NK-92 (cell line): ENCODE results near the gene RBFOX2.

Source experiments
- DNase-seq: peaks from one replicate; lab custom pipeline; 2025; ENCODE audit not compliant: unreplicated experiment; lab: John Stamatoyannopoulos, UW

RBFOX2 gene

DNA sequence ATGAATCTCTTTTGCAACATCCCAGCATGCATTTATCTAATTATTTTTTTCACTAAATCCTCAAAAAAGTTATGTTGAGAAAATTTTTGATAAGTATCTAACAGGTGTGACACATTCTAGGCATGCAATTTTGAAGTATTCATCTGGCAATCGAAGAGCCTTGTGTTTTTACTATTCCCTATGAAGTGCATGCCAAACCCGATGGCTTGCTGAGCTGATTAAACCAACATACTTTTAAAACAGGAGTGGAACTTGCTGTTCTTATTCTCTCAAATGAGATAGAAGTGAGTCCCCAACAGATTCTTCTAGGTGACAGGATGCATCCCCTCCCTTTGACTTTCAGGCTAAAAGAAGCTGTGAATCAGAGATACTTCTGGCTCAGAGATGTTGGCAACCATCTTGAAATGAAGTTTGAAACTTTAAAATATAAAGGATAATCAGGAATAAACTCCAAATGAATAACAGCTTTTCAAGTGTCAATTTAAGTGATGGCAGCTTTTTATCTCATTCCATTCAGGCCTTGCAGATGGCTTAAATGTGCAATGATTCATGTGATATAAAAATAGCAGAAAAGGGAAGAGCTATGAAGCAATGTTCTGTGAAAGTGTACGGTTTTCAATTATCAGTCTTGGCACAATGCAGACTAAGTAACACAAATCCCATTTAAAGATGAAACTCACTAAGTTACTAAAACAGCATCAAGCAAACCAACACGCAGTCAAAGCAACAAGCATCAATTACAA lies 243.3 kb downstream of the RBFOX2 start:
- no peak for DNase-seq

- no peak for DNase-seq
Measured at GRCh38 chr22:35784633-35785032, 244.0 kb downstream of the RBFOX2 start.

- no peak for DNase-seq
Measured at GRCh38 chr22:35783943-35784614, 244.5 kb downstream of the RBFOX2 start.

- no peak for DNase-seq
Measured at GRCh38 chr22:35782504-35782903, 246.1 kb downstream of the RBFOX2 start.

- DNase-seq, result no peak
Measured at GRCh38 chr22:35781898-35782297, 246.7 kb downstream of the RBFOX2 start.

DNA sequence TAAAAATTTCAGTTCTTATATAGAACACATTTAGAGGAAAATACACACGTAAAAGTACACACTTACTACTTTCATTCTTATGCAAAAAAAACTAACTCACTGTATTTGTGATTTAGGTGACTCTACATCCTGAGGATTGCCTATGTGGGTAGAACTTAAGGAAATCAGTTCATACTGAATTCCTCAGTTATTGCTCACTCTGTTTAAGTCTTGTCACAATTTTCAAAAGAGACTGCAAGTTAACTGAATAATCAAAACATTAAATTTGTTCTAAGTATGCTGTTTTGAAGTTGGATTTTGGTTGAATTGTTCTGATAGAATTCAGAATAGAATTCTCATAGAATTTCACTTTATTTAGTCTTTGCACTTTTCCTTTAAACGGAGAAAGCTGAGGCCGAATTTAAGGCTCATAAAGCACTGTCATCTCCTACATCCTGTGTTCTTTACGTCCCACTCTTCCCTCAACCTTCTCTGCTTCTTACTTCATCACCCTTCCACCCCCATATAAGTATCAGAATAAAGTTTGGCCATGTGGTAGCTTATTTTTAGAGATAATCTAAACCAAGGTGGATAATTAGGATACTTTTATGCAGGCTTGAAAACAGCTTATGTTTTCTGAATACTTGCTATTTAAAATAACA lies 251.2 kb downstream of the RBFOX2 start:
- DNase-seq, result no peak

- DNase-seq, result no peak
Measured at GRCh38 chr22:35775339-35775738, 253.3 kb downstream of the RBFOX2 start.

- no peak for DNase-seq
Measured at GRCh38 chr22:35769974-35770373, 258.6 kb downstream of the RBFOX2 start.

- DNase-seq, result no peak
Measured at GRCh38 chr22:35766654-35767580, 261.7 kb downstream of the RBFOX2 start.

- no peak for DNase-seq
Measured at GRCh38 chr22:35761037-35761436, 267.6 kb downstream of the RBFOX2 start.

DNA sequence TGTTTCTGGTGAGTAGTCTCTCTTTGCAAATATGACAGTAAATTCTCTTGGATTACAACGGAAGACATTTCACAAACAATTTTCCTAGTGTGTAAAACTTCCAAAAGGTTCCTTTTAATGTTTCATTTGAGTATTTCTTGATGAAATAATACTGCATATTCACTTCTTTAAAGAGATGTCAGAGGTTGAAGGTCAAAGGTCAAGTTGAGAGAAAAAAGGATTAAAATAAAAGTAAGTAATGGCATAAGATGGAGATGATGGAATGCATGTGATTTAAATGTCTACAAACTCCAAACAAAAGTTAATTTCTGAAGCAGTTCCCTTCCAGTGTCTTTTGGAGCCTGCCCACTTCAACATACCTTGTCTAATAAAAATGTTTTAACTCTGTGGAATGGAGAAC lies 270.2 kb downstream of the RBFOX2 start:
- no peak for DNase-seq

GRCh38 chr22:35756722-35757121 lies 271.9 kb downstream of the RBFOX2 start:
- DNase-seq, result no peak

- no peak for DNase-seq
Measured at GRCh38 chr22:35754761-35755160, 273.9 kb downstream of the RBFOX2 start.

- no peak for DNase-seq
Measured at GRCh38 chr22:35752863-35753189, 275.8 kb downstream of the RBFOX2 start.

GRCh38 chr22:35752006-35752862 lies 276.4 kb downstream of the RBFOX2 start:
- no peak for DNase-seq

- DNase-seq, result no peak
Measured at GRCh38 chr22:35749808-35750207, 278.8 kb downstream of the RBFOX2 start.

DNA sequence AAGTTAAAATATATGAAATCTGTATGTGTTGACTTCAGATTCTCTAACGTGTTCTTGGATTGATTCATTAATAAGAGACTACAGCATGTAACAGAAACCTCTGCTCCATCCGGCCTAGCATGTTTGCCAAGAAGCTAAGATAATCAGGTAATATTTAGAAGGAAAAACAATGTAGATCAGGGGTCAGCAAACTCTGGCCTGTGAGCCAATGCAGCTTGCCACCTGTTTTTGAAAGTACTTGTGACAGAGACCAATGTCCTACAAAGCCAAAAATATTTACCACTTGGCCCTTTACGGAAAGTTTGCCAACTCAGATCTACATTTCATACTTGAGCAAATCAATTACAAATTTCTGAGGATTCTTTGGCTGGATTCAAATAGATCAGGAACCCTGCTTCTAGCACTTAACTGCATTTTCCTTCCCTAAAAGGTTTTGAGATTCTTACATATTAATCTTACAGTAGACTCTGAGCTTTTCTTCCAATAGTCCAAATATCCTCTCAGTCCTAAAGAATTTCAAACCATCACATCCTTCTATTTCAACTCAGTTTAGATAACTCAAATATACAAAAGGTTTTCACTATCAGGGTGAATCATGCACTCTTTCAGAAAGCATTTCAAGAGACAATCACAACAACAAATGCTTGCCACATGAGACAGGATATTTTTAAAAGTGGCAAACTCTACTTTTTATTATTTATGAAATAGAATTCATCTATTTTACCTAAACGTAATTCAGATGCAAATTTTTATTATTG lies 281.5 kb downstream of the RBFOX2 start:
- DNase-seq, result no peak

GRCh38 chr22:35746248-35746647 lies 282.4 kb downstream of the RBFOX2 start:
- no peak for DNase-seq

DNA sequence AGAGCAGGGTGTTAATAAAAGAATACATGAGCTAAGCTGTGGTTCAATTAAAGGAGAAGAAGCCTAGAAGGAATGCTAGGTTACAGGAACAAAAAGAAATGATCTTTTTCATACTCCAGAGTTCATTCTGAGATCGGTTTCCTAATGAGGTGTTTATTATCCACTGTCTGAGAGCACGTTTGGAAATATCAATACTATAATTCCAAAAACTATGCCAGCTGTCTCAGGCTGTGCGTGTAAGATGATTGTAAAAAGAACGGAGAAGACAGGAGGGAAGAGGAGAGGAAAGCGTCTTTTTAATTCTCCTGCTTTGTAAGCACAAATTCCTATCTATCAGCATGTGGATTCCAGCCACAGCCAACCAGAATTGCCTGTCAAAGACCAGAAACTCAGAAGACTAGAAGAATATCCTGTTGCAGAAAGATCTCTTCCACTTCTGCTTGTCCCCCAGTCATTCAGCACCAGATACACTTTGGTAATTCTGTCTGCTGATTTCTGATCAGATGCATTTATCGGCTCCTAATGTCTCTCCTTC lies 285.2 kb downstream of the RBFOX2 start:
- DNase-seq, result no peak
